Measurements from ENCODE around the gene GYS1.

- TF ChIP-seq JUND (IDR thresholded peaks at IDR 0.05): no peak
- no peak for TF ChIP-seq EGR1 (IDR thresholded peaks at IDR 0.05; ENCODE audit: low read depth in 2 of 2)
- TF ChIP-seq MAX (IDR thresholded peaks at IDR 0.05): no peak
- no peak for TF ChIP-seq REST (IDR thresholded peaks at IDR 0.05)
- no peak for TF ChIP-seq CTCF (IDR thresholded peaks at IDR 0.05; ENCODE audit: low read depth, low read length, missing input control)
- no peak for TF ChIP-seq ATF3 (IDR thresholded peaks at IDR 0.05)
- TF ChIP-seq YY1 (IDR thresholded peaks at IDR 0.05): no peak
- TF ChIP-seq GABPA (IDR thresholded peaks at IDR 0.05 in 1 of 2, conservative IDR thresholded peaks at IDR 0.05 in 1 of 2): no peak
- no peak for TF ChIP-seq RAD21 (IDR thresholded peaks at IDR 0.05)
Measured at GRCh38 chr19:48988286-48988685, 4.8 kb downstream of the GYS1 start.

All from liver (tissue), 3 donors.